H1 (cell line): ENCODE results near the gene AP4M1.

ENCODE experiments used
- ASH2L ChIP-seq: fragments of 200-600, 300-600 bp; sonication (generic); IDR thresholded peaks from one replicate; pipeline ENCODE4 v1.7.1; 2017; ENCODE audit warnings: low read length
- CTBP2 ChIP-seq: IDR thresholded peaks from 2 replicates; pipeline ENCODE4 v1.7.0; 2011; ENCODE audit warnings: borderline replicate concordance, mild to moderate bottlenecking, moderate library complexity, mixed read lengths, low read length; ENCODE audit not compliant: insufficient read depth, insufficient read length
- CTCF ChIP-seq, 3 experiments: IDR thresholded peaks; 1 replicate in 2 of 3; 2 replicates in 1 of 3; pipeline versions ENCODE4 v1.5.1 to v1.6.1; 2011; ENCODE audit warnings: low read length in 3 of 3, mild to moderate bottlenecking in 3 of 3, inconsistent platforms in 2 of 3, low read depth in 1 of 3, moderate library complexity in 1 of 3; ENCODE audit not compliant: insufficient read depth in 1 of 3; ENCODE audit errors: control extremely low read depth in 1 of 3
- EP300 ChIP-seq, 2 experiments: IDR thresholded peaks; 1 replicate in 1 of 2; 2 replicates in 1 of 2; pipeline ENCODE4 v1.6.1; 2011 to 2012; ENCODE audit warnings: low read depth in 2 of 2, low read length in 2 of 2, mild to moderate bottlenecking in 2 of 2, borderline replicate concordance in 1 of 2, inconsistent platforms in 1 of 2, moderate library complexity in 1 of 2
- EZH2 ChIP-seq: fragments of 200-600 bp; sonication (generic); IDR thresholded peaks from 2 replicates; pipeline ENCODE4 v1.7.1; 2012; ENCODE audit warnings: low read depth, mild to moderate bottlenecking, moderate library complexity, low read length, inconsistent platforms; ENCODE audit not compliant: severe bottlenecking
- GABPA ChIP-seq: IDR thresholded peaks from 2 replicates; pipeline ENCODE4 v1.6.1; 2011; ENCODE audit warnings: mild to moderate bottlenecking, low read length, moderate library complexity, borderline replicate concordance; ENCODE audit not compliant: insufficient read depth
- KDM4A ChIP-seq: IDR thresholded peaks from one replicate; pipeline ENCODE4 v1.7.1; 2012; ENCODE audit warnings: low read depth, mild to moderate bottlenecking, moderate library complexity, low read length, inconsistent platforms; ENCODE audit not compliant: severe bottlenecking
- POLR2A ChIP-seq, 2 experiments: IDR thresholded peaks; 1 replicate in 1 of 2; 2 replicates in 1 of 2; pipeline ENCODE4 v1.6.1; 2011; ENCODE audit warnings: low read depth in 2 of 2, low read length in 2 of 2, mild to moderate bottlenecking in 2 of 2; ENCODE audit errors: control extremely low read depth in 1 of 2
- RBBP5 ChIP-seq: IDR thresholded peaks from 2 replicates; pipeline ENCODE4 v1.7.1; 2012; ENCODE audit warnings: low read depth, mild to moderate bottlenecking, inconsistent platforms, low read length, moderate library complexity, borderline replicate concordance
- TAF1 ChIP-seq: IDR thresholded peaks from 2 replicates; pipeline ENCODE4 v1.6.1; 2011; ENCODE audit warnings: mild to moderate bottlenecking, low read depth, low read length
- TCF12 ChIP-seq: IDR thresholded peaks from 2 replicates; pipeline ENCODE4 v1.6.1; 2011; ENCODE audit warnings: low read depth, mild to moderate bottlenecking, low read length

DNA sequence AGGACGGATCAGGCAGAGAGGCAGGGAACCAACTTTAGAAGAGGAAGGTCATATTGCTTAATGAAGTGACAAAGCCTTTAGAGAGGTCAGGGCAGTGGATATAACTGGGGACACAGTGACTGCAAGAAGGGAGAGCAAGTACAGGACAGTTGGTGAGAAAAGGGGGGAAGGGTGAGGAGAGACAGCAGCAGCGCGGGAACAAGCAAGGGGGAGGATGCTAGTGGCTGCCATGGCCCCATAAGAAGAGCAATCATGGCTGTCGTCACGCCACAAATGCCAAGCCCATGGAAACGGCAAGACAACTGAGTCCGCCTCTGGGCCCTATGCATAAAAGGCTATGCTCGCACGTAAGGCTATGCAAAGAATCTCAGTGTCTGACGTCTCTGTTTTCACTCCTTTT lies 29.0 kb upstream of the AP4M1 start:
- TF ChIP-seq CTBP2, result no peak
- no peak for TF ChIP-seq TAF1
- TF ChIP-seq EZH2, result no peak
- no peak for TF ChIP-seq CTCF (IDR thresholded peaks at IDR 0.05; ENCODE audit: control extremely low read depth in 1 of 3, insufficient read depth in 1 of 3, low read depth in 1 of 3, low read length in 3 of 3)
- no peak for TF ChIP-seq POLR2A (IDR thresholded peaks at IDR 0.05; ENCODE audit: control extremely low read depth in 1 of 2, low read depth in 2 of 2, low read length in 2 of 2)
- TF ChIP-seq EP300 (IDR thresholded peaks at IDR 0.05; ENCODE audit: borderline replicate concordance in 1 of 2, low read depth in 2 of 2, low read length in 2 of 2), result no peak
- TF ChIP-seq KDM4A, result no peak
- no peak for TF ChIP-seq TCF12
- no peak for TF ChIP-seq RBBP5
- no peak for TF ChIP-seq GABPA
- no peak for TF ChIP-seq ASH2L
